Stimulated activated CD4-positive, alpha-beta T cell treated with anti-CD3 and anti-CD28 coated beads, Interleukin-1b, Interleukin-23, amount 100 ng/mL, for 24 hours (primary cell): Measurements from ENCODE around the gene TAS2R1.

Experiments
- DNase-seq, 4 experiments: peaks; one replicate each; pipeline ENCODE4 v3.0.0-alpha.2; 2020; ENCODE audit warnings: low read depth in 4 of 4, low spot score in 1 of 4

TAS2R1 gene

DNA sequence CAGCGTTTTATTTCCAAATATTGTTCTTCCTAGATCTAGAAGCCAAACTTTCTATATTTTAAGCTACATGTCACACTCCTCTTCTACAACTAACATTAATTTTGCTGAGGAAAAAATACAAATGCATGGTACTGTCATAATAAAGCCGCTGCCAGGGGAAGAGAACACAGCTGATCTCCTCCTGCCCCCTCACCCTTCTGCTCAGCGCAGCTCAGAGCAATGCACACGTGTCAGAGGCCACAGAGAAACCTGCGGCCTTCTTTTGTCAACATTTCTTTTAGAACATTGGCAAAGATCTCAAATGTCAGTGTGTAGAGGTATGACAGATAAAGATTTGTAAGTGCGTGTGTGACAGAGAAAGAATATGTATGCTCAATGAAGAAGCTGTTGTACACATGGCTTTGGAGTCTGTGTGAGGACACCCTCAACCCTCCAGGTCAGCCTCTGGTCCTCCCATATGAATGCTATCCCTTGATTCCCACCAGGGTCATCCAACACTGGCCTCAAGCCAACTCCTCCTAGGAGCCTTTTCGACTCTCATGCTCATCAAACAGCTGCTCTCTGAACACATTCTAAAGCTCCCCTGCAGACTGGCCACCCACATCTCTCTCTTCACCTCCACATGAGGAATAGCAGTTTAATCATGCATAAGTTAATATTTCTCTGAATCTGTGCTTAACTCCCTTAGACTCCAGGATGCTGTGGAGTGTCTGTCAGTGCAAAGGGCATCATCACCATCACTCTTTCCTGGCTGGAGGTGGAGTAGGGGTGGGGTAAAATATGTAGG lies 40.9 kb downstream of the TAS2R1 start:
- no peak for DNase-seq

DNA sequence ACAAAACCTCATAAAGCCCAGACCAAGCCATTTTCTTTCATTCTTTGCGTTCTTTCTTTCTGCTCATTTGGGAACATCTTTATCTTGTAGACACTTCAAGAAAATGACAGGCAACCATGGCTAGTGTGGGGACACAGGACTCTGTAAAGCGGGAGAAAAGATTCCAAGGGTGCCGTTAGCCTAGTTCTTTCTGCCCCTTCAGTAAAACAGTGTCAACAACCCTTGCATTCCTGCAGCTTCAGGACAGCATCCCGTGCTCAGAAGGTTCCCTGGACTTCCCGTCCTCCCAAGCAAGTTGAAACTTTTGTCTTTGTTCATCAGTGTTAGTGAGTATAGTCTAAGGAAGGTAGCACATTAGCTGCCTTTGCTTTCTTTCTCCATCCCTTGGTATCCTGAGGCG lies 41.9 kb downstream of the TAS2R1 start:
- DNase-seq, result no peak

DNA sequence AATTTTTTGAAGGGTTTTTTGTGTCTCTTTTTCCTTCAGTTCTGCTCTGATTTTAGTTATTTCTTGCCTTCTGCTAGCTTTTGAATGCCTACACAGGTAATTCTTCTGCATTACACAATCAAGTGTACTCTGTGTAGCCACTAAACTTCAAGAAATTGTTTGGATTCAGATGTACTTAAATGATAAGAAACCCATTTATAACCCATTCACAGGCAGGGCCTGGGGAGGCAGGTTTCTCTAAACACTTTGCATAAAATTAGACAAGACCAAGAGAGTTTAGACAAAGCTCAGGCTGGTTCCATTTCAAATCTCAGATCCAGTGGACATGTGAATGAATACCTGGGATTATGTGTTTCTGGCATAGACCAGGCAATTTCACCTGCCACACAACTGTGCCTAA lies 43.0 kb downstream of the TAS2R1 start:
- DNase-seq, result no peak

DNA sequence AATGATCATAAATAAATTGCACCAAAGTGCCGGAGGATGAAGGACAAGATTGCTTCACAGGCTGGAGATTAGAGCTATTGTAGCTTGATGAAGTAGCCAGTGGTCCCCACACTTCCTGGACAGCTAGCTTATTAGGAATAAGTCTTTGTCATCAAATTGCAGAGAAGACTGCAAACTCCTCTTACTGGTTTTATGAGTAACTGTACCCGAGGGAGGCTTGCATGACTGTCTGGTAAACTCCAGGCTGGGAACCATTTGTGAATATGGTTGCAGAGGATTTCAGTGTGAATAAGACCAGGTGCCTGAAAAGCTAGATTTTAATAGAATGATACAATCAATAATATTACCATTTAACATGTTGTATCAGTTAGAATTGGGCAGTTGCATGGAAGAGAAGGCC lies 47.7 kb downstream of the TAS2R1 start:
- no peak for DNase-seq
